HepG2 (cell line): ENCODE data around the gene C5AR2. TPM values are rescaled to one million over a fixed set of nuclear protein-coding genes. Genes with fewer than 3 reads are reported as not detected.

Experiments
- ATAC-seq: fragments of 200-7000 bp; cut with Tn5 transposase; 3 replicates; pipeline ENCODE4 v1.9.1; 2020; ENCODE audit warnings: mild to moderate bottlenecking, moderate library complexity
- BruUV-seq: library from RNA; stranded (reverse); fragments of 400-500 nt; replicated peaks from 2 replicates; lab custom pipeline; 2021; lab: Mats Ljungman, UMichigan
- CTCF ChIA-PET: fragments of 300-600 bp; formaldehyde crosslinking; extraction: SDS; loops from one replicate; lab custom pipeline; 2021; ENCODE audit warnings: low total read pairs, inconsistent platforms, low intra/inter-chr PET ratio; lab: Yijun Ruan, JAX
- POLR2A ChIA-PET: fragments of 350-600 bp; sonication (Branson Sonifier 250); formaldehyde crosslinking; loops from one replicate; lab custom pipeline; 2020; ENCODE audit warnings: antibody characterized with exemption, inconsistent platforms; lab: Yijun Ruan, JAX
- DNase-seq: peaks from one replicate; pipeline ENCODE4 v3.0.0-alpha.2; 2015; ENCODE audit warnings: low spot score
- FAIRE-seq: peaks from 3 replicates; lab custom pipeline; 2011; peaks lifted over from hg19 to GRCh38; lab: Jason Lieb, UNC
- H2AFZ ChIP-seq: one replicate; pipeline ENCODE4 v1.6.1; 2011; ENCODE audit warnings: low read length, inconsistent platforms
- H3K27ac ChIP-seq: fragments of 300-600 bp; 3 replicates; pipeline ENCODE4 v1.8.0; 2011; ENCODE audit warnings: mixed run types, mild to moderate bottlenecking, mixed read lengths, low read length, inconsistent platforms; ENCODE audit not compliant: insufficient read depth; ENCODE audit errors: extremely low read length
- H3K27me3 ChIP-seq, 2 experiments: fragments of 200-600 bp in 1 of 2; 2 replicates in 1 of 2; 3 replicates in 1 of 2; pipeline versions ENCODE4 v1.6.0 to v1.8.0; 2011; ENCODE audit warnings: low read length in 2 of 2, mild to moderate bottlenecking in 2 of 2, moderate library complexity in 2 of 2, inconsistent platforms in 1 of 2; ENCODE audit not compliant: insufficient read depth in 2 of 2, control insufficient read depth in 1 of 2
- H3K36me3 ChIP-seq, 2 experiments: fragments of 200-600 bp in 1 of 2; replicated peaks in 1 of 2; 2 replicates in 1 of 2; 3 replicates in 1 of 2; pipeline versions ENCODE4 v1.5.1 to v1.8.0; 2011; ENCODE audit warnings: low read length in 2 of 2, inconsistent platforms in 1 of 2; ENCODE audit not compliant: insufficient read depth in 2 of 2, control insufficient read depth in 1 of 2
- H3K4me1 ChIP-seq: 2 replicates; pipeline ENCODE4 v1.5.1; 2012; ENCODE audit warnings: low read length, inconsistent platforms; ENCODE audit not compliant: insufficient read depth
- H3K4me2 ChIP-seq: 2 replicates; pipeline ENCODE4 v1.6.0; 2011; ENCODE audit warnings: low read depth, low read length, inconsistent platforms
- H3K4me3 ChIP-seq, 3 experiments: fragments of 200-600 bp in 1 of 3; sonication (generic), shearing (Covaris generic) in 1 of 3; replicated peaks in 1 of 3; 2 replicates each; pipeline ENCODE4 v1.5.1; 2011 to 2016; ENCODE audit warnings: low read length in 3 of 3, inconsistent platforms in 2 of 3, low read depth in 2 of 3, mild to moderate bottlenecking in 2 of 3, control low read depth in 1 of 3, mixed read lengths in 1 of 3; ENCODE audit not compliant: insufficient read depth in 1 of 3
- H3K79me2 ChIP-seq: one replicate; pipeline ENCODE4 v1.6.1; 2011; ENCODE audit warnings: low read length, inconsistent platforms; ENCODE audit not compliant: insufficient read depth
- H3K9ac ChIP-seq: 2 replicates; pipeline ENCODE4 v1.6.0; 2011; ENCODE audit warnings: mild to moderate bottlenecking, low read depth, low read length, inconsistent platforms; ENCODE audit not compliant: insufficient read depth
- H3K9me3 ChIP-seq: 2 replicates; pipeline ENCODE4 v1.5.1; 2012; ENCODE audit warnings: mild to moderate bottlenecking, low read length
- H4K20me1 ChIP-seq: 2 replicates; pipeline ENCODE4 v1.6.0; 2011; ENCODE audit warnings: inconsistent platforms, mild to moderate bottlenecking, low read length, moderate library complexity; ENCODE audit not compliant: insufficient read depth
- AGO2 ChIP-seq: fragments of 200-400 bp; formaldehyde crosslinking; optimal IDR thresholded peaks from 2 replicates; pipeline ENCODE3; 2017; ENCODE audit warnings: mild to moderate bottlenecking, low read depth, low read length, moderate library complexity
- CHD4 ChIP-seq: fragments of 200-600 bp; sonication (generic); IDR thresholded peaks from 2 replicates; pipeline ENCODE4 v1.7.0; 2017; ENCODE audit warnings: mild to moderate bottlenecking, low read length, borderline replicate concordance
- HNRNPL ChIP-seq: fragments of 200-400 bp; formaldehyde crosslinking; IDR thresholded peaks from 2 replicates; pipeline ENCODE4 v1.6.1; 2017; ENCODE audit warnings: mild to moderate bottlenecking, low read depth, low read length
- POGZ ChIP-seq: sonication (generic); formaldehyde crosslinking; IDR thresholded peaks from 2 replicates; pipeline ENCODE4 v1.4.0; 2020; ENCODE audit warnings: mild to moderate bottlenecking, missing genetic modification reagents
- RBFOX2 ChIP-seq: fragments of 200-400 bp; formaldehyde crosslinking; IDR thresholded peaks from 2 replicates; pipeline ENCODE4 v1.6.1; 2017; ENCODE audit warnings: low read depth, mild to moderate bottlenecking, low read length
- RCOR2 ChIP-seq: IDR thresholded peaks from 2 replicates; pipeline ENCODE4 v1.6.1; 2016; ENCODE audit warnings: missing biosample characterization, missing genetic modification reagents
- STAG1 ChIP-seq: sonication (generic); formaldehyde crosslinking; IDR thresholded peaks from 2 replicates; pipeline ENCODE4 v1.4.0; 2020; ENCODE audit warnings: missing genetic modification reagents
- TBX2 ChIP-seq: sonication (generic); formaldehyde crosslinking; IDR thresholded peaks from 2 replicates; pipeline ENCODE4 v1.5.0; 2020; ENCODE audit warnings: missing genetic modification reagents, mild to moderate bottlenecking, borderline replicate concordance
- ZNF879 ChIP-seq: sonication (generic); formaldehyde crosslinking; IDR thresholded peaks from 2 replicates; pipeline ENCODE4 v1.8.1; 2023; ENCODE audit warnings: missing genetic modification reagents
- WGBS: methylation state at CpG from one replicate; pipeline ENCODE4 v1.1.6; 2017; ENCODE audit warnings: low lambda C conversion rate; 5-methylcytosine and 5-hydroxymethylcytosine counted together
- in situ Hi-C: cut with HindIII; loops from 2 replicates; pipeline ENCODE4 v1.10.0; 2017; ENCODE audit warnings: low pct_unique_long_range_greater_than_20kb; ENCODE audit not compliant: extremely low pct_ligation_motif_present
- intact Hi-C: fragments of 100-400 bp; cut with micrococcal nuclease; formaldehyde crosslinking; loops from one replicate; pipeline ENCODE4 v1.10.0; 2022; ENCODE audit not compliant: unreplicated experiment
- polyA plus RNA-seq, 8 experiments: library from polyadenylated mRNA; depleted of rRNA in 3 of 8; stranded (reverse) in 7 of 8; unstranded in 1 of 8; fragments of >200 nt; fragmentation: Illumina TruSeq in 4 of 8; extraction: Trizol in 4 of 8; gene quantifications; 2 replicates each; pipeline versions ENCODE4 v1.2.1 to v1.2.3, GENCODE V29; 2011 to 2016; ENCODE audit warnings: low read depth in 4 of 8, missing spikeins in 1 of 8, mixed read lengths in 1 of 8; ENCODE audit not compliant: insufficient read depth in 1 of 8
- total RNA-seq, 5 experiments: library from RNA; depleted of rRNA; stranded (reverse); fragments of >200 nt; fragmentation: Illumina TruSeq; extraction: Trizol; gene quantifications; 2 replicates each; pipeline ENCODE4 v1.2.3, GENCODE V29; 2016; ENCODE audit warnings: low read depth in 1 of 5
- TF ChIP-seq, protein P1 (sequence below): fragments of 450-650 bp; IDR thresholded peaks from 2 replicates; pipeline ENCODE4 v1.6.1; 2017
- TF ChIP-seq, protein P2 (sequence below): sonication (generic); formaldehyde crosslinking; conservative IDR thresholded peaks from 2 replicates; pipeline ENCODE4 v1.4.0; 2020; ENCODE audit warnings: missing genetic modification reagents
- TF ChIP-seq, protein P3 (sequence below): sonication (generic); formaldehyde crosslinking; IDR thresholded peaks from 2 replicates; pipeline ENCODE4 v1.4.0; 2020; ENCODE audit warnings: missing genetic modification reagents
- TF ChIP-seq, protein P4 (sequence below): sonication (generic); formaldehyde crosslinking; IDR thresholded peaks from 2 replicates; pipeline ENCODE4 v1.5.0; 2020; ENCODE audit warnings: mild to moderate bottlenecking, missing genetic modification reagents, moderate library complexity

The C5AR2 gene
- total and polyA plus RNA-seq, 2 of the 13 experiments (the other 11 are each of a cell fraction or from before 2014, with no cell fraction given) = 0.09 to 0.24 TPM

DNA sequence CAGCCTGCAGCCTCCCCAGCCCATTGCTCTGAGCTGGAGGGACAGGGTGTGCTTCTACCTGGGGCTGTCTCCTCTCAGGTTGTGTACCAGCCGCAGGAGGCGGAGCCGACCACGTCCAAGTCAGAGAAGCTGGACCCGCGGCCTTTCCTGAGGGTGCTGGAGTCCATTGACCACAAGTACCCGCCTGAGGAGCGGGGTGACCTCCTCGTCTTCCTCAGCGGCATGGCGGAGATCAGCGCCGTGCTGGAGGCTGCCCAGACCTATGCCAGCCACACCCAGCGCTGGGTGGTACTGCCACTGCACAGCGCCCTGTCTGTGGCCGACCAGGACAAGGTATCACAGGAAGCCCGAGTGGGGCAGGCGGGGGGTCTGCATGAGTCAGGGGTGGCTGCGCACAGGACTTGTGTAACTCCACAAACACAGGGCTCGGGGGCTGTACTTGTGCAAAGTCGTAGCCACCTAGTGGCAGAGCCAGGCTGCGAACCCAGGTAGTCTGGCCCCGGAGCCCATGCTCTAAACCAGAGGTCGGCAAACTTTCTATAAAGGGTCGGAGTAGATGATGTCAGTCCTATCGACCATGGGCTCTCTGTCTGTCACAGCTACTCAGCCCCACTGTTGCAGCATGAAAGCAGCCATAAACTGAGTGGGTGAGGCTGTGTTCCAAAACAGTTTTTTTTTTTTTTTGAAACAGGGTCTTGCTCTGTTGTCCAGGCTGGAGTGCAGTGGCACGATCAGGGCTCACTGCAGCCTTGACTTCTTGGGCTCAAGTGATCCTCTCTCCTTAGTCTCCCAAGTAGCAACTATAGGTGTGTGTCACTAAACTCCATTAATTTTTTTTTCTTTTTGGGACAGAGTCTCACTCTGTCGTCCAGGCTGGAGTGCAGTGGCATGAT, 26.1 kb downstream of the C5AR2 start:
- BruUV-seq = no TSS peak
- peaks cover 3% of the 10 kb centered on the region for H3K79me2 ChIP-seq
- DNase-seq = peak; percentile 22
- peaks cover 4% of the 10 kb centered on the region; the same call in 1 of the 2 replicates for H4K20me1 ChIP-seq
- POLR2A ChIA-PET = no interaction called here
- intact Hi-C loops = no loop called here
- H3K4me3 ChIP-seq = no peak overlapping the region
- CTCF ChIA-PET = no interaction called here
- peaks cover 37 to 70% of the 10 kb centered on the region in 2 experiments for H3K36me3 ChIP-seq
- H3K4me2 ChIP-seq = no peak overlapping the region
- FAIRE-seq = no peak
- H3K27me3 ChIP-seq = no peaks in the 10 kb centered on the region
- no peaks in the 10 kb centered on the region for H3K9me3 ChIP-seq
- H3K9ac ChIP-seq = no peak overlapping the region
- no peak overlapping the region for H3K27ac ChIP-seq
- peak; percentile 45; the same call in 2 of the 3 replicates for ATAC-seq
- peaks cover 12% of the 10 kb centered on the region for H3K4me1 ChIP-seq
- H2AFZ ChIP-seq = no peak overlapping the region
- in situ Hi-C loops = no loop called here
- 93% methylated on average over 18 of the region's 28 CpGs for WGBS
- TF ChIP-seq CHD4 (no peak), AGO2 (peak; percentile 53), STAG1 (peak; percentile 22; the same call in 1 of the 2 replicates), RCOR2 (CRISPR knock-in tag) (no peak), TBX2 (CRISPR knock-in tag) (no peak), RBFOX2 (peak; percentile 32; the same call in 1 of the 2 replicates), ZNF879 (no peak), POGZ (no peak), HNRNPL (0 out of 2 replicates have a peak, but pooled peaks have one; percentile 45)
- TF ChIP-seq, protein P1, sequence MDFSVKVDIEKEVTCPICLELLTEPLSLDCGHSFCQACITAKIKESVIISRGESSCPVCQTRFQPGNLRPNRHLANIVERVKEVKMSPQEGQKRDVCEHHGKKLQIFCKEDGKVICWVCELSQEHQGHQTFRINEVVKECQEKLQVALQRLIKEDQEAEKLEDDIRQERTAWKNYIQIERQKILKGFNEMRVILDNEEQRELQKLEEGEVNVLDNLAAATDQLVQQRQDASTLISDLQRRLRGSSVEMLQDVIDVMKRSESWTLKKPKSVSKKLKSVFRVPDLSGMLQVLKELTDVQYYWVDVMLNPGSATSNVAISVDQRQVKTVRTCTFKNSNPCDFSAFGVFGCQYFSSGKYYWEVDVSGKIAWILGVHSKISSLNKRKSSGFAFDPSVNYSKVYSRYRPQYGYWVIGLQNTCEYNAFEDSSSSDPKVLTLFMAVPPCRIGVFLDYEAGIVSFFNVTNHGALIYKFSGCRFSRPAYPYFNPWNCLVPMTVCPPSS = no peak
- TF ChIP-seq, protein P2, sequence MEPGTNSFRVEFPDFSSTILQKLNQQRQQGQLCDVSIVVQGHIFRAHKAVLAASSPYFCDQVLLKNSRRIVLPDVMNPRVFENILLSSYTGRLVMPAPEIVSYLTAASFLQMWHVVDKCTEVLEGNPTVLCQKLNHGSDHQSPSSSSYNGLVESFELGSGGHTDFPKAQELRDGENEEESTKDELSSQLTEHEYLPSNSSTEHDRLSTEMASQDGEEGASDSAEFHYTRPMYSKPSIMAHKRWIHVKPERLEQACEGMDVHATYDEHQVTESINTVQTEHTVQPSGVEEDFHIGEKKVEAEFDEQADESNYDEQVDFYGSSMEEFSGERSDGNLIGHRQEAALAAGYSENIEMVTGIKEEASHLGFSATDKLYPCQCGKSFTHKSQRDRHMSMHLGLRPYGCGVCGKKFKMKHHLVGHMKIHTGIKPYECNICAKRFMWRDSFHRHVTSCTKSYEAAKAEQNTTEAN (CRISPR knock-in tag) = no peak
- TF ChIP-seq, protein P3, sequence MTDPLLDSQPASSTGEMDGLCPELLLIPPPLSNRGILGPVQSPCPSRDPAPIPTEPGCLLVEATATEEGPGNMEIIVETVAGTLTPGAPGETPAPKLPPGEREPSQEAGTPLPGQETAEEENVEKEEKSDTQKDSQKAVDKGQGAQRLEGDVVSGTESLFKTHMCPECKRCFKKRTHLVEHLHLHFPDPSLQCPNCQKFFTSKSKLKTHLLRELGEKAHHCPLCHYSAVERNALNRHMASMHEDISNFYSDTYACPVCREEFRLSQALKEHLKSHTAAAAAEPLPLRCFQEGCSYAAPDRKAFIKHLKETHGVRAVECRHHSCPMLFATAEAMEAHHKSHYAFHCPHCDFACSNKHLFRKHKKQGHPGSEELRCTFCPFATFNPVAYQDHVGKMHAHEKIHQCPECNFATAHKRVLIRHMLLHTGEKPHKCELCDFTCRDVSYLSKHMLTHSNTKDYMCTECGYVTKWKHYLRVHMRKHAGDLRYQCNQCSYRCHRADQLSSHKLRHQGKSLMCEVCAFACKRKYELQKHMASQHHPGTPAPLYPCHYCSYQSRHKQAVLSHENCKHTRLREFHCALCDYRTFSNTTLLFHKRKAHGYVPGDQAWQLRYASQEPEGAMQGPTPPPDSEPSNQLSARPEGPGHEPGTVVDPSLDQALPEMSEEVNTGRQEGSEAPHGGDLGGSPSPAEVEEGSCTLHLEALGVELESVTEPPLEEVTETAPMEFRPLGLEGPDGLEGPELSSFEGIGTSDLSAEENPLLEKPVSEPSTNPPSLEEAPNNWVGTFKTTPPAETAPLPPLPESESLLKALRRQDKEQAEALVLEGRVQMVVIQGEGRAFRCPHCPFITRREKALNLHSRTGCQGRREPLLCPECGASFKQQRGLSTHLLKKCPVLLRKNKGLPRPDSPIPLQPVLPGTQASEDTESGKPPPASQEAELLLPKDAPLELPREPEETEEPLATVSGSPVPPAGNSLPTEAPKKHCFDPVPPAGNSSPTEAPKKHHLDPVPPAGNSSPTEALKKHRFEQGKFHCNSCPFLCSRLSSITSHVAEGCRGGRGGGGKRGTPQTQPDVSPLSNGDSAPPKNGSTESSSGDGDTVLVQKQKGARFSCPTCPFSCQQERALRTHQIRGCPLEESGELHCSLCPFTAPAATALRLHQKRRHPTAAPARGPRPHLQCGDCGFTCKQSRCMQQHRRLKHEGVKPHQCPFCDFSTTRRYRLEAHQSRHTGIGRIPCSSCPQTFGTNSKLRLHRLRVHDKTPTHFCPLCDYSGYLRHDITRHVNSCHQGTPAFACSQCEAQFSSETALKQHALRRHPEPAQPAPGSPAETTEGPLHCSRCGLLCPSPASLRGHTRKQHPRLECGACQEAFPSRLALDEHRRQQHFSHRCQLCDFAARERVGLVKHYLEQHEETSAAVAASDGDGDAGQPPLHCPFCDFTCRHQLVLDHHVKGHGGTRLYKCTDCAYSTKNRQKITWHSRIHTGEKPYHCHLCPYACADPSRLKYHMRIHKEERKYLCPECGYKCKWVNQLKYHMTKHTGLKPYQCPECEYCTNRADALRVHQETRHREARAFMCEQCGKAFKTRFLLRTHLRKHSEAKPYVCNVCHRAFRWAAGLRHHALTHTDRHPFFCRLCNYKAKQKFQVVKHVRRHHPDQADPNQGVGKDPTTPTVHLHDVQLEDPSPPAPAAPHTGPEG (CRISPR knock-in tag) = no peak
- TF ChIP-seq, protein P4, sequence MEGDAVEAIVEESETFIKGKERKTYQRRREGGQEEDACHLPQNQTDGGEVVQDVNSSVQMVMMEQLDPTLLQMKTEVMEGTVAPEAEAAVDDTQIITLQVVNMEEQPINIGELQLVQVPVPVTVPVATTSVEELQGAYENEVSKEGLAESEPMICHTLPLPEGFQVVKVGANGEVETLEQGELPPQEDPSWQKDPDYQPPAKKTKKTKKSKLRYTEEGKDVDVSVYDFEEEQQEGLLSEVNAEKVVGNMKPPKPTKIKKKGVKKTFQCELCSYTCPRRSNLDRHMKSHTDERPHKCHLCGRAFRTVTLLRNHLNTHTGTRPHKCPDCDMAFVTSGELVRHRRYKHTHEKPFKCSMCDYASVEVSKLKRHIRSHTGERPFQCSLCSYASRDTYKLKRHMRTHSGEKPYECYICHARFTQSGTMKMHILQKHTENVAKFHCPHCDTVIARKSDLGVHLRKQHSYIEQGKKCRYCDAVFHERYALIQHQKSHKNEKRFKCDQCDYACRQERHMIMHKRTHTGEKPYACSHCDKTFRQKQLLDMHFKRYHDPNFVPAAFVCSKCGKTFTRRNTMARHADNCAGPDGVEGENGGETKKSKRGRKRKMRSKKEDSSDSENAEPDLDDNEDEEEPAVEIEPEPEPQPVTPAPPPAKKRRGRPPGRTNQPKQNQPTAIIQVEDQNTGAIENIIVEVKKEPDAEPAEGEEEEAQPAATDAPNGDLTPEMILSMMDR (CRISPR knock-in tag) = peak; percentile 44; the same call in 1 of the 2 replicates
